IPS-20b (cell line): ENCODE data around the gene ATP8B3.

ENCODE experiments used
- H3K27ac ChIP-seq: one replicate; pipeline ENCODE4 v1.5.1; 2013; ENCODE audit warnings: low read length
- H3K27me3 ChIP-seq: 2 replicates; pipeline ENCODE4 v1.6.1; 2013; ENCODE audit warnings: mild to moderate bottlenecking, low read length, inconsistent platforms; ENCODE audit not compliant: insufficient read depth
- H3K36me3 ChIP-seq: 2 replicates; pipeline ENCODE4 v1.6.1; 2013; ENCODE audit warnings: low read depth, mild to moderate bottlenecking, inconsistent platforms, low read length, moderate library complexity; ENCODE audit not compliant: insufficient read depth
- H3K4me1 ChIP-seq: 2 replicates; pipeline ENCODE4 v1.6.1; 2013; ENCODE audit warnings: mild to moderate bottlenecking, control low read depth, inconsistent platforms, low read length, moderate library complexity; ENCODE audit not compliant: insufficient read depth
- H3K4me3 ChIP-seq: 2 replicates; pipeline ENCODE4 v1.5.1; 2013; ENCODE audit warnings: mild to moderate bottlenecking, low read length, inconsistent platforms
- H3K9ac ChIP-seq: 2 replicates; pipeline ENCODE4 v1.6.1; 2013; ENCODE audit warnings: low read depth, mild to moderate bottlenecking, inconsistent platforms, low read length, moderate library complexity
- H3K9me3 ChIP-seq: 2 replicates; pipeline ENCODE4 v1.6.1; 2013; ENCODE audit warnings: mild to moderate bottlenecking, low read depth, low read length, inconsistent platforms; ENCODE audit not compliant: insufficient read depth

Gene ATP8B3

GRCh38 chr19:1780272-1780958, 31.7 kb downstream of the ATP8B3 start:
- no peak overlapping the region for H3K9ac ChIP-seq
- H3K4me1 ChIP-seq: peaks cover 2% of the 10 kb centered on the region; the same call in 1 of the 2 replicates
- no peak overlapping the region for H3K4me3 ChIP-seq
- peaks cover 3% of the 10 kb centered on the region; the same call in 1 of the 2 replicates for H3K9me3 ChIP-seq
- no peaks in the 10 kb centered on the region for H3K36me3 ChIP-seq
- peaks cover 86% of the 10 kb centered on the region for H3K27me3 ChIP-seq
- H3K27ac ChIP-seq: no peak overlapping the region

- Histone ChIP-seq H3K9me3 (peaks cover 3% of the 10 kb centered on the region; the same call in 1 of the 2 replicates), H3K9ac (no peak overlapping the region), H3K27me3 (peaks cover 94% of the 10 kb centered on the region), H3K36me3 (no peaks in the 10 kb centered on the region), H3K27ac (no peak overlapping the region), H3K4me1 (peaks cover 2% of the 10 kb centered on the region; the same call in 1 of the 2 replicates), H3K4me3 (no peak overlapping the region)
These were observed 32.5 kb downstream of the ATP8B3 start for GRCh38 chr19:1779574-1779973.

DNA sequence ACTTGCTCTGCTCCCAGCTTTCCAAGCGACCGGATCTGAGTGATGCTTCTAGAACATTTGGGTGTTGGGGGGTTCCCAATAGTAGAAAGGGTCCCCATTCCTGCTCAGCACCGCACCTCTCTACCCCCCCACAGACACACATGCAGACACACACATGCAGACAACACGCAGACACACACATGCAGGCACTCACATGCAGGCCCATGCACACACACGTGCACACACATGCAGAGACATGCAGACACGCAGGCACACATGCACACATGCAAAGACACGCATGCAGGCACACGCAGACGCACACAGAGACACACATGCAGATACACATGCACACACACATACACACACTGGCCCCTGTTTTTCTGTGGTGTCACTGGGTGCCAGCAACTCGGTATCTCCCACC, 34.9 kb downstream of the ATP8B3 start:
- H3K36me3 ChIP-seq: no peaks in the 10 kb centered on the region
- no peak overlapping the region for H3K27ac ChIP-seq
- H3K4me3 ChIP-seq: no peak overlapping the region
- H3K9ac ChIP-seq: no peak overlapping the region
- peaks cover 3% of the 10 kb centered on the region; the same call in 1 of the 2 replicates for H3K9me3 ChIP-seq
- H3K4me1 ChIP-seq: peaks cover 2% of the 10 kb centered on the region; the same call in 1 of the 2 replicates
- H3K27me3 ChIP-seq: peaks cover 92% of the 10 kb centered on the region

- Histone ChIP-seq H3K4me1 (peaks cover 2% of the 10 kb centered on the region; the same call in 1 of the 2 replicates), H3K9me3 (peaks cover 2% of the 10 kb centered on the region; the same call in 1 of the 2 replicates), H3K27ac (no peak overlapping the region), H3K36me3 (no peaks in the 10 kb centered on the region), H3K4me3 (peak overlapping the region; percentile 33; the same call in 1 of the 2 replicates), H3K27me3 (peaks cover 88% of the 10 kb centered on the region), H3K9ac (no peak overlapping the region)
These were observed 35.4 kb downstream of the ATP8B3 start for GRCh38 chr19:1776606-1777147.

GRCh38 chr19:1775951-1776605, 36.0 kb downstream of the ATP8B3 start:
- Histone ChIP-seq H3K4me1 (peaks cover 2% of the 10 kb centered on the region; the same call in 1 of the 2 replicates), H3K9me3 (peaks cover under 1% of the 10 kb centered on the region; the same call in 1 of the 2 replicates), H3K9ac (no peak overlapping the region), H3K27ac (no peak overlapping the region), H3K4me3 (no peak overlapping the region), H3K27me3 (peaks cover 90% of the 10 kb centered on the region), H3K36me3 (no peaks in the 10 kb centered on the region)

GRCh38 chr19:1774989-1775772, 36.9 kb downstream of the ATP8B3 start:
- H3K4me3 ChIP-seq: peak overlapping the region; percentile 53; the same call in 1 of the 2 replicates
- peaks cover 90% of the 10 kb centered on the region for H3K27me3 ChIP-seq
- H3K36me3 ChIP-seq: no peaks in the 10 kb centered on the region
- peaks cover 6% of the 10 kb centered on the region; the same call in 1 of the 2 replicates for H3K9me3 ChIP-seq
- no peak overlapping the region for H3K9ac ChIP-seq
- no peak overlapping the region for H3K27ac ChIP-seq
- H3K4me1 ChIP-seq: peaks cover 2% of the 10 kb centered on the region; the same call in 1 of the 2 replicates

DNA sequence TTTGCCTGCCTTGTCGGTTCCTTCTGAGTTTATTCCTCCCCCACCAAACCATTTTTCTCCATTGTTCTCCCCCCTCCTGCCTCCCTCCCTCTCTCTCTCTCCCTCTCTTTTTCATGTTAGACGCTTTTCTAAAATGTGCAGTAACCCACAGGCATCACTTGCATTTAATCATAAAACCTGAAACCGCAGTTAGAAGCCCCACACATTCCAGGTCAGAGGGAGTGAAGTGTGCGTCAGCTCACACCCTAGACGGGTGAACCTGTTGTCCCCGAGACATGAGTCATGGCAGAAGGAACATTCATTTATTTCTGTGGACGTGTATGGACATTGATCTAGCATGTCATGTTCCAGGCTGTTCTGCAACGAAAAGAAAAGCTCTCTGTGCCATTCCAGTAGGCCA, 38.9 kb downstream of the ATP8B3 start:
- Histone ChIP-seq H3K4me1 (no peaks in the 10 kb centered on the region), H3K36me3 (no peaks in the 10 kb centered on the region), H3K4me3 (no peak overlapping the region), H3K9ac (no peak overlapping the region), H3K27me3 (peaks cover 90% of the 10 kb centered on the region), H3K27ac (no peak overlapping the region), H3K9me3 (peaks cover 6% of the 10 kb centered on the region; the same call in 1 of the 2 replicates)

DNA sequence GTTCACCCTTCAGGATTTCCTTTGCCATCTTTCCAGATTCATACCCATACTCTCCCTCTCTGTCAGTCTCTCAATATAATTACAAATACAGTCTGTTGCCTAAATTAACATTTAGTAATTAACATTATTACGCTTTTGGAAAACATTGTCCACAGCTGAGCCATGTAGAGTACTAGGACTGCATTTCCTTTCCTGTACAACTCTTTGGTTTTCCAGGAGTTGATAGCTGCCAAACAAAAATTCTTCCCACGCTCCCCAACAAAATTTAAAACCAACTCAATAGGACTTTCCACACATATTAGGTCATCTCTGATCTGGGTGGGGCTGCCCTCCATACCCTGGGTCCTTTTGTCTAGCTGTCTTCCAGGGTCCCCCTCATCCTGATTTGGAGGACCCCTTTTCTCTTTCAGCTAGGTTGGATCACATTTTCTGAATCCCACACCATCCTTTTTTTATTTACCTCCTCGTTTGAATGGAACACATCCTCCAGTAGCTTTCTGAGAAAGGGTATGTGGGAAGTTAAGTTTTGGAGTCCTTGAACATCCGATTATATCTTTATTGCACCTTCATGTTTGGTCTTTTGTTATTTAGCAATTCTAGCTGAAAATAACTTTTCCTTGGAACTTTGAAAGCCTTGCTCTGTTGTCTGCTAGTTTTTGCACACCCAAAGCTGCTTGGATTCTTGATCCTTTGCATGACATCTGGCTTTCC, 41.1 kb downstream of the ATP8B3 start:
- Histone ChIP-seq H3K4me3 (no peak overlapping the region), H3K27ac (no peak overlapping the region), H3K9me3 (peaks cover 6% of the 10 kb centered on the region; the same call in 1 of the 2 replicates), H3K9ac (no peak overlapping the region), H3K36me3 (no peaks in the 10 kb centered on the region), H3K27me3 (peaks cover 90% of the 10 kb centered on the region), H3K4me1 (no peaks in the 10 kb centered on the region; the same call in 1 of the 2 replicates)

- Histone ChIP-seq H3K4me1 (no peaks in the 10 kb centered on the region; the same call in 1 of the 2 replicates), H3K27me3 (peaks cover 90% of the 10 kb centered on the region), H3K4me3 (no peak overlapping the region)
These were observed 42.5 kb downstream of the ATP8B3 start for GRCh38 chr19:1769645-1769985.

GRCh38 chr19:1768918-1769644, 43.0 kb downstream of the ATP8B3 start:
- Histone ChIP-seq H3K4me1 (no peaks in the 10 kb centered on the region; the same call in 1 of the 2 replicates), H3K27ac (no peak overlapping the region), H3K9me3 (peaks cover 6% of the 10 kb centered on the region; the same call in 1 of the 2 replicates), H3K27me3 (peaks cover 90% of the 10 kb centered on the region), H3K4me3 (no peak overlapping the region), H3K9ac (no peak overlapping the region), H3K36me3 (no peaks in the 10 kb centered on the region)

More at GRCh38 chr19:1769645-1769985, 42.5 kb downstream of the ATP8B3 start:
- Histone ChIP-seq H3K27ac (no peak overlapping the region), H3K9ac (no peak overlapping the region), H3K36me3 (no peaks in the 10 kb centered on the region), H3K9me3 (peaks cover 6% of the 10 kb centered on the region; the same call in 1 of the 2 replicates)
